ENCODE results near the gene SNX8.

- TF ChIP-seq EZH2 (IDR thresholded peaks at IDR 0.05; ENCODE audit: low read depth, low read length, severe bottlenecking) (no peak), CTCF (IDR thresholded peaks at IDR 0.05; ENCODE audit: control extremely low read depth in 1 of 3, insufficient read depth in 1 of 3, low read depth in 1 of 3, low read length in 3 of 3) (peak; percentile 85 to 93 (median 90)), GABPA (IDR thresholded peaks at IDR 0.05; ENCODE audit: borderline replicate concordance, insufficient read depth, low read length) (peak; percentile 85), BRCA1 (IDR thresholded peaks at IDR 0.05; ENCODE audit: low read depth, low read length) (no peak), ATF3 (IDR thresholded peaks at IDR 0.05; ENCODE audit: insufficient read depth, low read depth, low read length) (no peak), SP2 (IDR thresholded peaks at IDR 0.05; ENCODE audit: low read length) (no peak), CHD7 (IDR thresholded peaks at IDR 0.05; ENCODE audit: insufficient replicate concordance, low read length) (no peak), CHD1 (IDR thresholded peaks at IDR 0.05; ENCODE audit: low read depth, low read length) (no peak), HDAC2 (IDR thresholded peaks at IDR 0.05; ENCODE audit: borderline replicate concordance in 1 of 2, low read depth in 2 of 2, low read length in 2 of 2) (no peak), ATF2 (IDR thresholded peaks at IDR 0.05; ENCODE audit: low read length) (no peak)
These were observed 104.9 kb downstream of the SNX8 start for GRCh38 chr7:2209146-2209960.
